ENCODE measurements around the gene SURF2. TPM values are rescaled to one million over a fixed set of nuclear protein-coding genes. Genes with fewer than 3 reads are reported as not detected.

The SURF2 gene
- total RNA-seq, 1 donor from 2014 or later = 16.0 TPM

DNA sequence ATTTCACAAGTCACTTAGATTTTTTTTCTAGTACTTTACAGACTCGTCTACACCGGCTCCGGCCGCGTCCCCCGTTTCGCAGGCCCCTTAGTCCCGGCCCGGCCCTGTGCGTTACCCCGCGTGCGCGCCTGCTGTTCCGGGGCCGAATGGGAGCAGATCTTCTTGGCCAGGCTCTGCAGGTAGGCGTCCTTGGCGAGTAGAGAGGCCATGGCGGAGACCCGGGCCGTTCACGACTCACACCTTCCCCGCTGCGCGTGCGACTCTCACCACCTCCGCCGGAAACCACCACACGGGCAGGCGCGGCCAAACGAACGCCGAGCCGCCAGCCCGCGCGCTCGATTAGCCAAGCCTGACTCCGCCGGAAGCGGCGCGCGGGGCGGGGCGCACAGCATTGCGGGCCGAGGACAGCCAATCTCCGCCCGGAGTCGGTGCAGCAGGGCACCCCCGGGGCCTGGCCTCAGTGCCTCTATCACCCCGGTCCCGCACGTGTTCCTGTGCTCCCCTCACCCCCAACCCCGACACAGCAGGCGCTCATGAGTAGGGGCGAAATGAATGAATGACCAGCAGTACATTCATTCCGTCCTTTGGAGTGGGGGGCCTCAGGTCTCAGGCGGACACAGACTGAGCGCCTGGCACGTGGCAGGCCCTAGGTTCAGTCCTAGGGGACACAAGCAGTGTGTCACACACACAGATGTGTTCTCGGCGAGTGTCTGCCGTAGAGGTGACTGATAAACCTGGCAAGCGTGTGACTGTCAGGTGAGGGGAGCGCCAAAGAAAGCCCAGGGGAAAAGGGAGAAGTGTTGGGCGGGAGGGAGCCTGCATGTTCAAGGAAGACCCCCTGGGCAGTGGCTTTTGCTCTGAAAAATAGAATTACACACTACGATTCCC lies 20.2 kb upstream of the SURF2 start, which contains the start of gene SURF6:
SURF6 (minus strand) TSS at position 265 of the 888 bp plus-strand sequence; CDS start at position 209, 56 bp downstream.
- intact Hi-C loops (cut with micrococcal nuclease) = loop anchor here (1.0 kb wide), 3 partner anchors 12 to 40 kb away; partner anchors contain the start of genes MED22, RPL7A, STKLD1 and SURF4

DNA sequence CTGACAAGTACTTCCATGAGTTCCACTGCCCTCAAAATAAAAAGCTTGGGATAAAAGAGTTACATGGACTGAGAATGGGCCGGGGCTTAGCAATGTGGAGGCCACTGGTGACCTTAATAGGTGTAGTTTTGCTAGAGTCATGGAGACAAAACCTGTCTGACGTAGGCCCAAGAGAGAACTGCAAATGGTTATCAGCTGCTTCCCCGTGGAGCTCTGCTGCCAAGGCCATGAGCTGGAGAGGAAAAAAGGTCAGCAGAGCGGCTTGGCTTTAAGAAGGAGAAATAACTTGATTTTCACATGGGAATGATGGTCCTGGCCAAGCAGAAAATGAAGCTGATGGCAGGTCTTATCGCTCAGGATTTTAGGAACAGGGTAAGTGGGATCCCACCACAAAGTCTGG lies 16.7 kb upstream of the SURF2 start:
- intact Hi-C loops (cut with micrococcal nuclease) = no loop called here

DNA sequence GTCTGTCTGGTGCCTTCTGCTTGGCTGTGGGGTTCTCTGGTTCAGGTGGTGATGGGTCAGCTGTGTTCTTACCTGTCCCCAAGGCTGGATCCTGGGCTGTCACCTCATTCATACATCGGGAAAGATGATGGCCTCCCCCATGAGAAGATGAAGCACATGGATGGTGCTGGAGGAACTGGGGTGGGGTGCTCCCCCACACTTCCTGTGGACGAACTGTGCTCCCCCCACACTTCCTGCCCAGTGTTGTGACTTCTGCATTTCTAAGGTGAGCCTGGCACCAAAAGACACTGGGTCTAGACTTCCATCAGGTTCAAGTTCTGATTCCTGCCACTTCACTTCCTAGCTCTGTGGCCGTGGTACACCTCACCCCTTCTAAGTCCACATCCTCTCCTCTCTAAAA lies 16.1 kb upstream of the SURF2 start:
- intact Hi-C loops (cut with micrococcal nuclease) = no loop called here

DNA sequence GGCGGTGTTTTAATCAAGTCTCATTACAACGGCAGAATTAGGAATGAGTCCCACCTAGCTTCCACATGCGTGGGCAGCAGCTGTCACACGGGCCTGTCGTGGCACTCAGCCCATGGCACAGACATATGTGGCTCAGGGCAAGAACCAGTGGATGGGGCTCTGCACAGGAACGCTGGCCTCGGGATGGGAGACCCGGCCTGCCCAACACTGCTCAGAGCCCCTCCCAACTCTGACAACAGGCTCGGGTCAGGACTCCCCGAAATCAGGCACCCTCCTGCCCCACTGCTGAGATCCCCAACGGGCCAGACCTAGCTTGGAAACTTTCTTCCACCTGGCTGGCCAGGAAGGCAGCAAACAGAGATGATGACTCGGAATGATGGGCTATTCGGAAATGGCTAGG lies 15.4 kb upstream of the SURF2 start:
- intact Hi-C loops (cut with micrococcal nuclease) = no loop called here

DNA sequence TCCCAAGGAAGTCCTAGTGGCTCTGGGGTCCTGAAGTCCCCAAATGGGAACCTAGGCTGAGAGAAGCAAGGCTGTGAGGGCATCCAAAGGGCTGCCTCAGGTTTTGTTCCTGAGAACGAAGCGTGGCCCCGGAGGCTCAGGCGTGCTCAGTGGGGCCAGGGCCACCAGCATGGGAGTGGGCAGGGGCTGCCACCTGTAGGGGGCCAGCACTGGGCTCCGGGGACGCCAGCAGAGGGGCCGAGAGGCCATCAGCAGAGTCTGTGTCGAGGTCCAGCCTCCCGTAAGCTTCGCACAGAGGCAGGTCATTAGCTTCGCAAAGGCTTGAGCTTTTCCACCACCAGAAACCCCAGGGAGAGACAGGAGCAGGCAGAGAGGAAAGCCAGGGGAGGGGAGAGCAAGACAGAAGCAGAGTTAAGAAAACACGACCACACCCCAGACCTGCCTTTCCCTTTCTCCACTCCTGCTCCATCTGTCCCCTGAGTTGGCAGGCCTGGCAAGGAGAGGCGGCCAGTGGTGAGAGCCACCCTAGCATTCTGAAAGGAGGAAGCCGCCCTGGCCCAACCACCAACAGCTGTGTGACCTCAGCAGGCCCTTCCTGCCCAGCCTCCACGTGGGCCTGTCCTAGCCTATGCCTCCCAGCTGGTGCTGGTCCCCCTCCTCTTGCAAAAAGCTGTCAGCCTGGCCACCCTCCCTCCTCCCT lies 14.8 kb upstream of the SURF2 start:
- intact Hi-C loops (cut with micrococcal nuclease) = no loop called here

DNA sequence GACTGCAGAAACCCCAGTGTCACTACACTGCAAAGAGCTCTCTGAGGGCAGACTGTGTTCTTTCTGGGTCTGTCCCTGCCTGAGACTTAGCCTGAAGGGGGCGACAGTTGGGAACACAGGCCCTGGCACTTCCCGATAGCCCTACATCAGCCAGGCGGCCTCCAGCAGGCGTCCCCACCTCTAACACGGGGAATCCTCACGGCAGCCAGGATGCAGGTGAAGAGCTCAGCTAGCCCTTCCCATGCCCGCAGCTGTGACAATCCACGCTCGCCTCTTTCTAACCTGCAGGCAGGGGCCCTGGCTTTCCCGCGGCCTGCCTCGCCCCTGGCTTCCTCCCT lies 14.3 kb upstream of the SURF2 start:
- intact Hi-C loops (cut with micrococcal nuclease) = no loop called here

DNA sequence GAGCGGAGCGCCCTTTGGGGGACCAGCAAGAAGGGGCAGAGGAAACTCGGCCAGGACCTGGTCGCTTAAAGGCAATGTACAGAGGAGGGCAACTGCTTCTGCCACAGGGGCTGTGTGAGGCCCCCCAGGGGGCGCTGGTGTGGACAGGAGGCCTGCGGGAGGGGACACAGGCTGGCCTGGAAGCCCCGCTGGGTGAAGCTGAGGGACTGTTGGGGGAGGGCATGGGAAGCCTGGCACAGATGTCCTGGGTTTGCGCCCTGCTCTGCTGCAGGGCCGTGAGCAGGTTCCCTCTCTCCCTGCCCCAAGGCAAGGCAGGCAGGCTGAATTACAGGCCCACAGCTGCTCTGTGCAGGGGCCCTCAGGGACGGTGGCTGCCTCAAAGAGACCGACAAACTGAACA lies 13.8 kb upstream of the SURF2 start:
- intact Hi-C loops (cut with micrococcal nuclease) = no loop called here

DNA sequence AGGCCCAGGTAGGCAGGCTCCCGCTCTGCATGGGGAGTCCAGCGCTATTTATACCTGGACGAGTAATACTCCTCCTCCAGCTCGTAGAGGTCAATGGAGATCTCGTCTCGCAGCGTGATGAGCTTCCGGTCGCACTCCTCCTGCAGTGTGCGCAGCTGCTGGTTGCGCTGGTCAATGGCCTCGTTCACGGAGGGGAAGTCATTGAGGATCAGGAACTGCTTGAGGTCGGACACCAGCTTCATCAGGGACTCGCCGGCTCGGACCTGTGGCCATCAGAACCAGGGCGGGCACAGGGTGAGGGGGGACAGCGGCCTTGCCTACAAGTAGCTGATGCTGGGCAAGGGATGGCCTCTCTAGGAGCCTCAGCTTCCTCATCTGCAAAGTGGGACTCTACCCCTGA lies 12.3 kb upstream of the SURF2 start:
- intact Hi-C loops (cut with micrococcal nuclease) = no loop called here

DNA sequence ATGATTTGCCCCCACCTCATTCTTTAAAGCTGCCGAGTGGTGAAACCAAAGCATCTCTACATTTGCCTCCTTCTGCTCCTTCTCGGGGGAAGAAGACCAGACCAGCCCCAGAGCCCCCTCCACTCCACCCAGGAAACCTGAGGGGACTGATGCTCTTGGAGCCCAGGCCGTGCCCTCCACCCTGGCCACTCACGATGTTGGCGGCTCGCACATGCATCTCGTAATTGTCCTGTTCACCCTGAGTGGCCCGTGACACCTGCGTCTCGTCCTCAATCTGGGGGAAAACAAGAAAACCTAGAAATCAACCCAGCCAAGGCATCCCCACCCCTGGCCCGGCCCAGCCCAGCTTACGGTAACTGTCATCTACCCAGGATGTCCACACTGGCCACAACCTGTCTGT lies 11.4 kb upstream of the SURF2 start:
- intact Hi-C loops (cut with micrococcal nuclease) = no loop called here

DNA sequence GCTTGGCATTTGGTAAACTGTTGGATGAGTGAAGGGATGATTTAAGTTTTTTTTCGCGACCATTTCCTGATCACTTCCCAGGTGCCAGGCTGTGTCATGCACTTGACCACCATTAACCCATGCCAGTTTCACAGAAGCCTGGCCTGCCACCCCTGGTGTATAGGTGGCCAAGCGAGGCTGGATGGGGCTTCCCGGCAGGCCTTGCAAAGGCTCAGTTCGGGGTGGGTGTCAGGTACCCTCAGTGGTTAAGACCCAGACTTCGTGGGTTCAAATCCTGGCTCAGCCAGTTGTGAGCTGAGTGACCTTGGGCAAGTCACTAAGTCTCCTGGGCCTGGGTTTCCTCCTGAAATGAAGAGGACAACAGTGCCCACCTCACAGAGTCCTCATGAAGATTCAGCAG lies 10.8 kb upstream of the SURF2 start:
- intact Hi-C loops (cut with micrococcal nuclease) = no loop called here

DNA sequence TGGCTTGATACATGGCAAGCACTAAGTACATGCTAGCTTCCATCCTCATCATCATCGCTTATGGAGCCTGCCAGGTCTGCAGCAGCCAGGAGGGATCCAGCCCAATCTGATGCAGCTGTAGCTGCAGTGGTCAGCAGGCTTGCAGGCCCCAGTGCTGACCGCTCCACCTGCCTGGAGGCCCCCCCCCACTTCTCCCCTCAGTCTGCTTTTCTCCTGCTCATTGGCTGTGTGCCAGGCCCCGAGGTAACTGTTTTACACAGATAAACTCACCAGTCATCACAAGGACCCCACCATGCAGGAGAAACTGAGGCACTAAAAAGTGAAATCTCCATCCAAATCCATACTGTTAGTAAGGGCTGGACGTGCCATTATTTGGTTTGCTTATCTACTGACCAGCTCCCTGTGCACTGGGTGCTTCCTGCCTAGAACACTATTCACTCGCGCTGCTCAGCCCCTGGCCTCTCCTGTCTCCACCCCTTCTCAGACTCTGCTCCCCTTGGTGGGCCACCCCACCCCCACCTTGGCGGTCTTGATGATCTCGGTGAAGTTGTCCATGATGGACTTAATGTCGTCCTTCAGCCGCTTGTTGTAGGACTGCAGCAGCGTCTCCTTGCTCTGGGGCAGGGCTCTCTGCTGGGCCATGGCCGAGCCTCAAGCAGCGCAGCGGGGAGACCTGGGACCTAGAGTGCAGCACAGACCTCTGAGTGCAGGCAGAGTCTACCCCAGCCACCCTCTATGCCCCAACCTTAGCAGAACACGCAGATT lies 10.1 kb upstream of the SURF2 start:
- intact Hi-C loops (cut with micrococcal nuclease) = no loop called here

DNA sequence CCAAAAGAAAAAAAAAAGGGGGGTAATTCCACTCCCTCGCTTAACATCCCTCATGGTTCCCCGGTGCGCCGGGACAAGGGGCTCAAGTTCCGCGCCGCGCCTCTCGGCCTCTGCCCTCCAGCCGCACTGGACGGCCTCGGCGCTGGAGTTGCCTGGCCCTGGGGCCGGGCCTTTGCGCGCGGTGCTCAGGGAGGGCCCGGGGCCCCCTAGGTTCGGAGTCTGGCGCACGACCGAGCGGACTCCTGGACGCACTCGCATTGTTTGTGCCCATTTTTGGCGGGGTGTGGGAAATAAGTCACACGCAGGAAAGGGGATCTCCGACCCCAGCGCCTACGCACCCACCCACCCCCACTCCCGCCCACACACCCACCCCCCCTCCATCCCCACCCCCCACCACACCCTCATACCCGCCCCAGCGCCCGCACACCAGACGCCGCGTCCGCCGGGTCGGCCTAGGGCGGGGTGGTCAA lies 8.8 kb upstream of the SURF2 start:
- intact Hi-C loops (cut with micrococcal nuclease) = no loop called here

DNA sequence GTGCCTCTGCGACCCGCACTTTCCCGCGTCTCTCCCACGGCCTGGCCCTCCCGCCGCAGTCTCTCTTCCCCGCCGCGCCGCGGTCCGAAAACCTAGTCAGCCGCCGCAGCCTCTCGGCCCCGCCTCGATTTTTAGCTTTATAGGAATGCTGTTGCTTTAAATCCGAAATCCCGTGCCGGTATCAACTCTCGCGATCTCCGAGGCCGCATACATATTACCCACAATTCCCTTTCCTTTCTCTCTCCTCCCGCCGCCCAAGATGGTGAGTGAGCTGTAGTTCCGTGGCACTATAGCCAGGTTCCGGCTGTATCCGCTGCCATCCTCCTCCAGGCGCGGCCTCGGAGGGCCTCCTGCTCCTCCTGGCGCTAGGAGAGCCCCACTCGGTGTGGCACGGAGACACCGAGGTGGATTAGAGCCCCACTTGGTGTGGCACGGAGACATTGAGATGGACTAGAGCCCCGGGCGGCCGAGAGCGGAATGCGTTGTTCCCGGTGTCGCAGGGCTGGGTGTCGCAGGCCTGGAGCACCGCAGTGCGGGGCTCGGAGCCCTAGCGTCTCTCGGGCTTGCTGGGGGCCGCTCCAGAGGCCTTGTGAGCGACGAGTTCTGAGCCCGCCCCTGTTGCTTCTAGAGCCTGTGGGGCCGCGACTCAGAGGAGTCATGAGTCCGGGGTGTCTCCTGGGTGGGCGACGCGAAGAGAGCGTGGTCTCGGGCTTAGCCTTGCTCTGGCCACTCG lies 8.2 kb upstream of the SURF2 start, which contains the start of the genes MED22 and RPL7A:
MED22 (minus strand) TSS at position 147 of the 733 bp plus-strand sequence. CDS start 1,469 bp downstream, outside the sequence.
RPL7A (plus strand) TSS at position 234 of the 733 bp plus-strand sequence; CDS start at position 260, 26 bp downstream.
- intact Hi-C loops (cut with micrococcal nuclease) = loop anchor here (1.0 kb wide), 4 partner anchors 8 to 28 kb away; partner anchors contain the start of genes STKLD1, SURF1, SURF2 and SURF4

DNA sequence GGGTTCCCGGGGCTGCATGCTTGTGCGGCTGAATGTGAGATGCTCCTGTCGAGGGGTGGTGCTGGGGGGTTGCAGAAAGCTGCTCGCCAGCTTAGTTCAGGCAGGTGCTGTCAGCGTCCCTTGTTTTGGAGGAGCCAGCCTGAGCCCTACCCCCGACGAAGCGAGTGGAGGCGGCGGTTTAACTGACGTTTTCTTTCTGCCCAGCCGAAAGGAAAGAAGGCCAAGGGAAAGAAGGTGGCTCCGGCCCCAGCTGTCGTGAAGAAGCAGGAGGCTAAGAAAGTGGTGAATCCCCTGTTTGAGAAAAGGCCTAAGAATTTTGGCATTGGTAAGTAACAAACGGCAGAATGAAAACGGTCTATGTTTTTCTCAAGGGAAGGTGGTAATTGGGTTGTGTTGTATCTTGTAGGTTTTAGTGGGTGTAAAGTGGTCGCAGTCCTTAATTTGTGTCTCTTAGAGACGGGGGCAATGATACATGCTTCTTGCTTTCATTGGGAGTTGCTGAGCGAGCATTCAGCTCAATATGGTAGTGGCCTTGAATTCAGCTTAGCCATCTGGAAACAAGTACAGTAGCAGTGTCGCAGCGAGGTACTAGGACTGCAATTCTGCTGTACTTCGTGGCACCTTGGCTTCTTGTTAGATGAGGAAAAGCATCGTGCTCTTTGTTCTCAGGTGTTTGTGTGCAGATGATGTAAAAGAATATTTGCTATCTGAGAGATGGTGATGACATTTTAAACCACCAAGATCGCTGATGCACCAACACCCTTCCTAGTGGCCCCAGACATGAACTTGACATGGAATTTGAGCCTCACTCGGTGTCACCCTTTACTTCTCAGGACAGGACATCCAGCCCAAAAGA lies 7.4 kb upstream of the SURF2 start:
- intact Hi-C loops (cut with micrococcal nuclease) = loop anchor here (1.0 kb wide), 4 partner anchors 7 to 27 kb away; partner anchors contain the start of genes STKLD1, SURF1, SURF2 and SURF4

DNA sequence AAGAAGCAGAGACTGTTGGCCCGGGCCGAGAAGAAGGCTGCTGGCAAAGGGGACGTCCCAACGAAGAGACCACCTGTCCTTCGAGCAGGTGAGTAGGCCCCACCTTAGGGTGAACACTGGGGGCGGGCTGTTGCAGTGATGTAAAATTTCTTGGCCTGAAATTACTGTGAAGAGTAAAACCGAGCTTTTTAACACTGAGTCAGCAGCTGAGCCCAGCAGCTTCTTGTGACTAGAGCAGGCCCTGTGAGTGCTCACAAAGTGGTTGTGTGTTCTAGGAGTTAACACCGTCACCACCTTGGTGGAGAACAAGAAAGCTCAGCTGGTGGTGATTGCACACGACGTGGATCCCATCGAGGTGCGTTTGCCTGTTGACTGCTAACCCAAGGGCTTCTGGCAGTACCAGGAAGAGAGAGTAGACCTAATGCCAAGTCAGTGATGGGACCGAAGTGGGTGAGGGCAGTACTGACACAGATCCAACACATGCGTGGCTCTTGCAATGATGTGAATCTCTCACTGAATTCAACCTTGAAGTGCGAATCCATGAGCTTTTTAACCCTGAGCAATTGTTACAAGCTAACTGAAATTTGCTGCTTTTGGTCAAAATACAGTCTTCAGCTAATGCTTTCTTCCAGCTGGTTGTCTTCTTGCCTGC lies 6.3 kb upstream of the SURF2 start:
- intact Hi-C loops (cut with micrococcal nuclease) = no loop called here

DNA sequence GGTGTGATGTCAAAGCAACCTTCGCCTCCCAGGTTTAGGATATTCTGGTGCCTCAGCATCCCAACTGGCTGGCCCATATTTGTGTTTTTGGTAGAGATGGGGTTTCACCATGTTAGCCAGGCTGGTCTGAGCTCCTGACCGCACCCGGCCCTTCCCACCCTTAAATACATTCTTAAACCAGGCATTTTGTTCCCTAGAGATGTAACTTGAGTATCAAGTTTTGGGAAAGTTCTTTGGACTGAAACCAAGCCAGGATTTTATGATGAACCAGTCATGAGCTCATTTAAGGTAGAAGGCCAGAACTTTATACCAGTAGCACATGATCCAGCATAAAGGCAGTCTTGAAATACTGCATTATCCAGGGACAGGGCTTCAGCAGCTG lies 4.8 kb upstream of the SURF2 start:
- intact Hi-C loops (cut with micrococcal nuclease) = no loop called here

DNA sequence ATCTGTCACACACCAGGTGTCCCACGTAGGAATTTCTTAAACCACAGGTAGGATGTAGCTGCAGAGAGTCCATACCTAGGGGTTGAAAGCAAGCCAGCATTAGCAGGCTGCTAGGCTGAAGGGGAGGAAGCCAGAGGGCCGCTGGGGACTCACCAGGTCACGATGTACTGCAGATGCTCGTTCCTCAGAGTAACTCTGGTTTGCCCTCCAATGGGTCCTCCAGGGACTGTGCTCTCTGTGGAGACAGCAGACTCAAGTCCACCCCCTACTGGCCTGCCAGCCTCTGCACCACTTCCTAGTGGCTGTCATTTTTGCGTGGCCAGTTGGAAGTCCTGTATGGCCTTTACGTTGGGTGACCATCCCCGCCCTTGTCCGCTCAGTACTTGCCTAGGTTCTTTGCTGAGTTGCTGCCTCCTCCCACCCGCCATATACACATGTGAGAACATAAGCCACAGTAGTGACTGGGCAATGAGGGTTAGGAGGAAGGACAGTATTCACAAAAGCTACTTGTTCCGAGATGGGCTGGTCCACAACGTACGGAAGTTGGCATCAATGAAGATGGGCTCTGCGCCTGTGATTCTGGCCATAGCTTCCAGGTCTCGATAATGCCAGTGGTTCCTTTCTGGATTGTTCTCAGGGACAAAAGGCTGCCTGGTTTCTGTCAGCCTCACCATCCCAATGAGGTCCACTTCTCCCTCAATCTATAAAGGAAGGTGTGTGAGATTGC lies 4.3 kb upstream of the SURF2 start:
- intact Hi-C loops (cut with micrococcal nuclease) = no loop called here

DNA sequence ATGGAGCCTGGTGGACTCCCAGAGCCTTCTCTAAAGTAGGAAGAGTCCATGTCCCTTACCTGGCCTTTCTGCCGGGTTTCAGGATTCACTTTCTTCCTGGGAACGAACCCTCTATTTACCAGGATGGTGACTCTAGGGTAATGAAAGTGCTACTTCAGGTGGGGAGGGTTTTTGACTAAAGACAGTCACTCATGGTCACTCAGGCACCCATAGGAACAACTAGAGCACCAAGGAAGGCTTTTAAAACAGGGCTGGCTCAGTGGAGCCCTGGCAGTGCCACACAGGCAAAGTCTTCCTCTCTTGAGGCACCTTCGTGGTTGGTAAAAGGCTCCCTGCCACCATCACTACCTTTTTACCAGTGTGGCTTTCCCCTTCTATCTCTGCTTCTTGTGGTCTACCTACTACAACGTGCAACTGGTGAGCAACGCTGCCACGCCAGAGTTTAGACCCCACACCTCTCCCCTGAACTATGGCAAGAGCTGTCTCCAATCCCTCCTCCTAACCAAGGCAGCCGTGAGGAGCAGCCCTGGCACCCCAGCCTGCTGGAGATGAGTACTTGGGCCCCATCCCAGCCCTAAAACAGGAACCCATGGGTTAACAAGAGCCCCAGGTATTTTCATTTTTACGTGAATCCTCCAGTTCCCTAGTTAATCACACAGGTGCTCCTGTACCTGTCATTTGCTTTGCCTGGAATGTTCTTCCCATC lies 3.6 kb upstream of the SURF2 start:
- intact Hi-C loops (cut with micrococcal nuclease) = no loop called here

Data from T-helper 2 cell treated with Interferon-gamma antibody and Interleukin-4, amounts not matched to agents 100 ng/mL and 5 ng/mL, for 36 hours (primary cell).